Stomach smooth muscle (tissue), 2 donors: Measurements from ENCODE around the gene SPC25.
"Not testable (repeated sequence)": the region's sequence is repeated elsewhere in the genome, so short reads cannot be mapped to it uniquely, and the experiment has no call there.

Source experiments
- H3K27ac ChIP-seq: one replicate; pipeline ENCODE4 v1.7.0; 2013; ENCODE audit warnings: mild to moderate bottlenecking, low read length, inconsistent platforms
- H3K27me3 ChIP-seq, 2 donors: one replicate each; pipeline ENCODE4 v1.7.0; 2013; ENCODE audit warnings: low read length in 2 of 2; ENCODE audit not compliant: insufficient read depth in 2 of 2, control insufficient read depth in 1 of 2
- H3K36me3 ChIP-seq, 2 donors: one replicate each; pipeline ENCODE4 v1.7.0; 2013; ENCODE audit warnings: low read length in 2 of 2; ENCODE audit not compliant: control insufficient read depth in 2 of 2, insufficient read depth in 2 of 2
- H3K4me1 ChIP-seq: one replicate; pipeline ENCODE4 v1.7.0; 2013; ENCODE audit warnings: low read length; ENCODE audit not compliant: control insufficient read depth, insufficient read depth
- H3K4me3 ChIP-seq, 2 donors: one replicate each; pipeline ENCODE4 v1.7.0; 2013; ENCODE audit warnings: low read length in 2 of 2
- H3K9ac ChIP-seq, 2 donors: one replicate each; pipeline ENCODE4 v1.7.0; 2013; ENCODE audit warnings: low read length in 2 of 2, mild to moderate bottlenecking in 1 of 2
- H3K9me3 ChIP-seq, 2 donors: one replicate each; pipeline ENCODE4 v1.7.0; 2013; ENCODE audit warnings: low read length in 2 of 2; ENCODE audit not compliant: control insufficient read depth in 2 of 2
- donor health status: healthy.
- donor health status: Pancreatic carcinoma.

Gene SPC25

DNA sequence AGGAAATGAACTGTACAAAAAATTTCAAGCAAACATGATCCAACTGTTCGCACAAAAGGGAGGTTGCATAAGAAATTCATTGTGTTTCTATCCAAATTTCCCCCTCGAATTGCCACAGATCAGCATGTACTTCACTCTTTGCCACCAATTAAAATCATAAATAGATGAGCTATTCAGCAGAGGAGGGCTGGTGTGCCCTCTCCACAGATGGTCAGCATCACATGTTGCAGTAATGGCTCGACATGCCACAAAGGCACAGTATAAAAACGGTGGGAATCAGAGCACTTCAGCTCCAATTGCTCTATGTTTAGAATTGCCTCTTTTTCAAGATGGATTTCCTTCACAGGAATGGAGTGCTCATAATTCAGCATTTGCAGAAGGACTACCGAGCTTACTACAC lies 10.8 kb upstream of the SPC25 start, which contains the start of gene G6PC2:
G6PC2 (plus strand) TSS at position 289 of the 400 bp plus-strand sequence; CDS start at position 330, 41 bp downstream.
- Histone ChIP-seq H3K27ac (no peak within 1 kb of the TSS), H3K4me3 (no peak within 1 kb of the TSS), H3K4me1 (no peaks in the 10 kb centered on the region), H3K9me3 (no peaks in the 10 kb centered on the region), H3K9ac (no peak within 1 kb of the TSS), H3K36me3 (no peaks in the 10 kb centered on the region), H3K27me3 (no peaks in the 10 kb centered on the region)

GRCh38 chr2:168897449-168897848 lies 7.2 kb upstream of the SPC25 start:
- no peak overlapping the region for H3K27ac ChIP-seq
- H3K9me3 ChIP-seq = no peaks in the 10 kb centered on the region
- H3K27me3 ChIP-seq = no peaks in the 10 kb centered on the region
- no peak overlapping the region for H3K9ac ChIP-seq
- H3K4me1 ChIP-seq = no peaks in the 10 kb centered on the region
- no peak overlapping the region for H3K4me3 ChIP-seq
- no peaks in the 10 kb centered on the region for H3K36me3 ChIP-seq

DNA sequence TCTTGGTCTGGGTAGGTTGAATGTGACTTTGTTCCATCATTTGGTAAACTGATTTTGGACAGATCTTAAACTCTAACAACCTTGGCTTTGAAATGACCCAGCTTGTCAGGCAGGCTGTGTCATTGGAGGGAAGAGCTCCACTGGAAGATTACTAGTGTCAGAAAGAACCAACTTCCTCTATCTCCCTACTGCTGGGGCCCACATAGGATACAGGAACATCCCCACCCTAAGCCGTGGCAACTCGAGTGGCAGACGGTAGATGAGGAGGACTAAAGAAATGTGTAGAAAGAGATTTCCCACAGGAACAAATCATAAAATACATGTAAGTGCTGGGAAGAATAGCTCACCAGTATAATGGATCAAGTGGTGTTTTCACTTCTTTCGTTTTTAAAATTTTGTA lies 6.6 kb upstream of the SPC25 start:
- H3K27me3 ChIP-seq = no peaks in the 10 kb centered on the region
- H3K9ac ChIP-seq = no peak overlapping the region
- no peak overlapping the region for H3K27ac ChIP-seq
- no peaks in the 10 kb centered on the region for H3K9me3 ChIP-seq
- H3K4me1 ChIP-seq = no peaks in the 10 kb centered on the region
- no peaks in the 10 kb centered on the region for H3K36me3 ChIP-seq
- H3K4me3 ChIP-seq = no peak overlapping the region

GRCh38 chr2:168895771-168896170 lies 5.5 kb upstream of the SPC25 start:
- H3K27me3 ChIP-seq = no peaks in the 10 kb centered on the region
- H3K9ac ChIP-seq = no peak overlapping the region
- H3K27ac ChIP-seq = no peak overlapping the region
- H3K9me3 ChIP-seq = no peaks in the 10 kb centered on the region
- no peaks in the 10 kb centered on the region for H3K4me1 ChIP-seq
- H3K4me3 ChIP-seq = no peak overlapping the region
- no peaks in the 10 kb centered on the region for H3K36me3 ChIP-seq

DNA sequence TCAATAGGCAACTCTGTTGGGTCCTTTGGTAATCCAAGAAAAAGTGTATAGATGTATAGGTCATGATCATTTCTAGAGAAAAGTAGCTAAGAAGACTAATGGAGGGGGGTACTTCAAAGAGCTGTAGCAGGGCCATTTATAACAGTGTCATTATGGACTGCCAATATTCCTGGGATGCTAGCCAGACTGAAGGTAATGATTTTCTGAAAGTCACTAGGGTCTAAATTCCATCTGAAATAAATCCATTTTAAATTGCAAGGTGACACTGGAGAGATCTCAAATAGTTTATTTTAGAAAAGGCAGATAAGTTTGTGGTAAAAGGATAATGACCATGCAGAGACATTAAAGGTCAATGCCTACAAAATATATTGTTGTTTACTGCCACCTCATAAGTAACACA lies 4.5 kb upstream of the SPC25 start:
- no peak overlapping the region for H3K4me3 ChIP-seq
- peaks cover 8% of the 10 kb centered on the region for H3K4me1 ChIP-seq
- H3K27me3 ChIP-seq = no peaks in the 10 kb centered on the region
- H3K9ac ChIP-seq = no peak overlapping the region
- H3K36me3 ChIP-seq = no peaks in the 10 kb centered on the region
- no peaks in the 10 kb centered on the region for H3K9me3 ChIP-seq
- no peak overlapping the region for H3K27ac ChIP-seq

DNA sequence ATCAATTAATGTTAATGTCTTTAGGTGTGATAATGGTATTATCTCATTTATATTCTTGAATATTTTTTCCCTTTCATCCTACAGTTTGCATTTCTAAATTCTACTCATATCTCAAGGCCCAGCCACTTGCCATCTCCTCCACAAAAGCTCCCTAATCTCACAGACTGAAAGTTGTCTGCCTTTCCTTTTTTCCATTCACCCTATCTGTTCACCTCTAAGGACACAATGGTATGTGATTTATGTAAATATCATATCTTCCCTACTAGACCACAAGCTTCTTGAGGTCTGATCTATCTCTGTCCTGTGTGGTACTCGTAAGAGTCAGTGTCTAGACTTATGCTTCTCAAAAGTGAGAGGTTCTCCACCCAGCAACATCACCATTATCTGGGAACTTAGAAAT lies 3.9 kb upstream of the SPC25 start:
- Histone ChIP-seq H3K27me3 (no peaks in the 10 kb centered on the region), H3K4me3 (no peak overlapping the region), H3K27ac (no peak overlapping the region), H3K9me3 (no peaks in the 10 kb centered on the region), H3K4me1 (peaks cover 8% of the 10 kb centered on the region), H3K9ac (no peak overlapping the region), H3K36me3 (no peaks in the 10 kb centered on the region)

- no peaks in the 10 kb centered on the region for H3K9me3 ChIP-seq
- H3K4me1 ChIP-seq = peaks cover 8% of the 10 kb centered on the region
- H3K4me3 ChIP-seq = no peak overlapping the region
- no peak overlapping the region for H3K9ac ChIP-seq
- H3K27me3 ChIP-seq = no peaks in the 10 kb centered on the region
- H3K27ac ChIP-seq = no peak overlapping the region
- no peaks in the 10 kb centered on the region for H3K36me3 ChIP-seq
Observed at GRCh38 chr2:168892327-168892726, 2.1 kb upstream of the SPC25 start.

DNA sequence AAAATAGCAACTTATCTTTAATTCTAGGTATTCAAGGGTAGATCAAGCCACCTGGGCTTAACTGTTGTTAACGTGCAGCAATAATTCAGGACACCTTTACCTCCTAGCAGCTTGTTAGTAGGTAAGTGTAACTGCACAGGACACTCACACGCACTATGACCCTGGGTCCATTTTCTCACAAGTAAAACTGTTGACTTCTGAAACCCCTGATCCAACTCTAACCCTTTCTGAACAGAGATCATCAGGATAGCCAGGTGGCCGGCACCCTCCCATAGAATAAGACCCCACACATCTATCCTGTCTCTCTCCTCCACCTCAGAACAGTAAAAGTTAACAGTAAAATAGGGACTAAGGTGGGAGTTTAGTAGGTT lies 610 bp downstream of the SPC25 start:
- H3K27ac ChIP-seq = no peak overlapping the region
- peak overlapping the region; percentile 65 to 74 for H3K4me3 ChIP-seq

DNA sequence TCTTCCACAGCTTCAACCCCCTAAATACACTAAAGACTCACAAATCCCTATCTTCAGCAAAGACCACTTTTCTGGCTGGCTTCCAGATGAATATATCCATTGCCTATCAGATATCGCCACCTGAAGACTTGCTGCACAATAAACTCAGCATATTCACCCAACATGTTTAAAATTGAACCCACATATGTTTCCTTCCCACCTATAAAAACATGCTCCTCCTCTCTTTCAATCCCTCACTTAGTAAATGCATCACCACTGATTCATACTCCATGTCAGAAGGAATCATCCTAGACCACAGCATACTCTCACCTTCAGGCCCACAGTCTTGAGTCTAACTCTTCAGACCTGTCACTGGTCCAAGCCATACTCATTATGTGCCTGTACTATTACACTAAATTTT lies 5.3 kb downstream of the SPC25 start:
- Histone ChIP-seq H3K4me3 (no peak overlapping the region), H3K9me3 (no peaks in the 10 kb centered on the region), H3K9ac (no peak overlapping the region), H3K4me1 (peaks cover 2% of the 10 kb centered on the region), H3K27ac (no peak overlapping the region), H3K27me3 (no peaks in the 10 kb centered on the region), H3K36me3 (no peaks in the 10 kb centered on the region)

More for the DNA sequence above, 610 bp downstream of the SPC25 start:
- Histone ChIP-seq H3K36me3 (no peaks in the 10 kb centered on the region), H3K9ac (no peak overlapping the region), H3K27me3 (no peaks in the 10 kb centered on the region), H3K4me1 (peaks cover 8% of the 10 kb centered on the region), H3K9me3 (no peaks in the 10 kb centered on the region)

DNA sequence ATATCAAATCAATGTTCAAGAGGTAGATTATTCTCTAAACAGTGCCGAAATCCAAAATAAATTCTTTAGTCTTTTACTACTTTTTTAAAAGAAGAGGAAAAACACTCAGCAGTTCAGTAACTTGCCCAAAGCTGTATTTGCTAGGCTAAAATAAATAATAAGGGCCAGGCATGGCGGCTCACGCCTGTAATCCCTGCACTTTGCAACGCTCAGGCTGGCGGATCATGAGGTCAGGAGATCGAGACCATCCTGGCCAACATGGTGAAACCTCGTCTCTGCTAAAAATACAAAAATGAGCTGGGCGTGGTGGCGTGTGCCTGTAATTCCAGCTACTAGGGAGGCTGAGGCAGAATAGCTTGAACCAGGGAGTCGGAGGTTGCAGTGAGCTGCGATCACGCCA lies 8.1 kb downstream of the SPC25 start:
- H3K27ac ChIP-seq, H3K4me1 ChIP-seq, H3K4me3 ChIP-seq, H3K9ac ChIP-seq, H3K27me3 ChIP-seq, H3K9me3 ChIP-seq, H3K36me3 ChIP-seq: not testable (repeated sequence)

GRCh38 chr2:168874368-168875054 lies 15.7 kb downstream of the SPC25 start:
- Histone ChIP-seq H3K27me3 (no peaks in the 10 kb centered on the region), H3K9ac (no peak overlapping the region), H3K4me1 (no peaks in the 10 kb centered on the region), H3K36me3 (no peaks in the 10 kb centered on the region), H3K9me3 (no peaks in the 10 kb centered on the region), H3K27ac (no peak overlapping the region), H3K4me3 (no peak overlapping the region)
